WTC11 (cell line): Measurements from ENCODE around the gene UBB. TPM values are rescaled to one million over a fixed set of nuclear protein-coding genes. Genes with fewer than 3 reads are reported as not detected.

ENCODE experiments used
- ATAC-seq: fragments of 200-7000 bp; cut with Tn5 transposase; 2 replicates; pipeline ENCODE4 v1.10.0; 2021; ENCODE audit warnings: mild to moderate bottlenecking, moderate library complexity
- CTCF ChIA-PET: fragments of 300-600 bp; sonication (Branson Sonifier 250); formaldehyde crosslinking; loops from one replicate; lab custom pipeline; 2021; ENCODE audit warnings: antibody characterized with exemption; lab: Charles Lee
- POLR2A ChIA-PET: fragments of 350-600 bp; sonication (Branson Sonifier 250); formaldehyde crosslinking; loops from one replicate; lab custom pipeline; 2021; ENCODE audit warnings: antibody characterized with exemption; lab: Charles Lee
- DNase-seq: peaks from one replicate; pipeline ENCODE4 v3.0.0; 2021; ENCODE audit warnings: low spot score
- H3K27ac Mint-ChIP-seq: 2 replicates; pipeline ENCODE4 v1.8.0; 2021; ENCODE audit warnings: mixed read lengths
- H3K27me3 Mint-ChIP-seq: 2 replicates; pipeline ENCODE4 v1.8.0; 2021; ENCODE audit warnings: low read depth, mild to moderate bottlenecking, moderate library complexity, mixed read lengths
- H3K36me3 Mint-ChIP-seq: 2 replicates; pipeline ENCODE4 v1.8.0; 2021; ENCODE audit warnings: mixed read lengths
- H3K4me1 Mint-ChIP-seq: 2 replicates; pipeline ENCODE4 v1.8.0; 2022; ENCODE audit warnings: mixed read lengths
- H3K4me3 Mint-ChIP-seq: 2 replicates; pipeline ENCODE4 v1.8.0; 2021; ENCODE audit warnings: mild to moderate bottlenecking, moderate library complexity, mixed read lengths
- H3K9me3 Mint-ChIP-seq: 2 replicates; pipeline ENCODE4 v1.8.0; 2021; ENCODE audit warnings: mixed read lengths
- ATF1 ChIP-seq: sonication (generic); formaldehyde crosslinking; IDR thresholded peaks from 2 replicates; pipeline ENCODE4 v1.8.1; 2023; ENCODE audit warnings: mild to moderate bottlenecking, moderate library complexity, missing genetic modification reagents
- CREB1 ChIP-seq: sonication (generic); formaldehyde crosslinking; IDR thresholded peaks from 2 replicates; pipeline ENCODE4 v1.8.0; 2023; ENCODE audit warnings: mild to moderate bottlenecking, missing genetic modification reagents
- ELF4 ChIP-seq: sonication (generic); formaldehyde crosslinking; IDR thresholded peaks from 2 replicates; pipeline ENCODE4 v1.8.1; 2022; ENCODE audit warnings: low read depth, mild to moderate bottlenecking, moderate library complexity, missing genetic modification reagents
- ERG ChIP-seq: fragments of 250-450 bp; sonication (Bioruptor Pico); IDR thresholded peaks from 2 replicates; pipeline ENCODE4 v1.8.0; 2021; ENCODE audit warnings: mild to moderate bottlenecking
- ESRRA ChIP-seq: sonication (generic); formaldehyde crosslinking; IDR thresholded peaks from 2 replicates; pipeline ENCODE4 v1.8.1; 2022; ENCODE audit warnings: mild to moderate bottlenecking, missing genetic modification reagents, borderline replicate concordance
- FOXP4 ChIP-seq: sonication (generic); formaldehyde crosslinking; IDR thresholded peaks from 2 replicates; pipeline ENCODE4 v1.8.0; 2022; ENCODE audit warnings: mild to moderate bottlenecking, missing genetic modification reagents
- PRDM15 ChIP-seq: sonication (generic); formaldehyde crosslinking; IDR thresholded peaks from 2 replicates; pipeline ENCODE4 v1.8.0; 2022; ENCODE audit warnings: missing genetic modification reagents
- PRRX2 ChIP-seq: fragments of 250-450 bp; sonication (Bioruptor Pico); IDR thresholded peaks from 2 replicates; pipeline ENCODE4 v1.8.0; 2021; ENCODE audit warnings: mild to moderate bottlenecking
- SOX15 ChIP-seq: fragments of 250-450 bp; sonication (Bioruptor Pico); IDR thresholded peaks from 2 replicates; pipeline ENCODE4 v1.9.0; 2021; ENCODE audit warnings: mild to moderate bottlenecking
- ZNF219 ChIP-seq: sonication (generic); formaldehyde crosslinking; IDR thresholded peaks from 2 replicates; pipeline ENCODE4 v1.8.0; 2023; ENCODE audit warnings: missing genetic modification reagents, mild to moderate bottlenecking, borderline replicate concordance
- total RNA-seq: library from RNA; stranded (reverse); gene quantifications from 3 replicates; pipeline ENCODE4 v1.2.3, GENCODE V29; 2021
- TF ChIP-seq, protein P1 (sequence below): sonication (generic); formaldehyde crosslinking; IDR thresholded peaks from 2 replicates; pipeline ENCODE4 v1.8.1; 2022; ENCODE audit warnings: mild to moderate bottlenecking, moderate library complexity, missing genetic modification reagents
- TF ChIP-seq, protein P2 (sequence below): sonication (generic); formaldehyde crosslinking; conservative IDR thresholded peaks from 2 replicates; pipeline ENCODE4 v1.8.1; 2022; ENCODE audit warnings: mild to moderate bottlenecking, missing genetic modification reagents
- TF ChIP-seq, protein P3 (sequence below): sonication (generic); formaldehyde crosslinking; IDR thresholded peaks from 2 replicates; pipeline ENCODE4 v1.8.0; 2022; ENCODE audit warnings: mild to moderate bottlenecking, missing genetic modification reagents
- TF ChIP-seq, protein P4 (sequence below): sonication (generic); formaldehyde crosslinking; IDR thresholded peaks from 2 replicates; pipeline ENCODE4 v1.8.0; 2023; ENCODE audit warnings: missing genetic modification reagents, mild to moderate bottlenecking, borderline replicate concordance

Gene UBB
- total RNA-seq, 1 experiment from 2014 or later: 1,216 TPM

- ChIA-PET POLR2A (no interaction called here), CTCF (interaction anchor here (1.0 to 6.4 kb wide), 2 partner anchors 9 to 55 kb away, joined by 5 to 96 read pairs; no protein-coding TSS in a partner anchor)
- no peak for ATAC-seq
- Mint-ChIP-seq H3K27ac (no peak overlapping the region), H3K4me3 (no peak overlapping the region), H3K36me3 (no peaks in the 10 kb centered on the region), H3K4me1 (peaks cover 30% of the 10 kb centered on the region), H3K9me3 (no peaks in the 10 kb centered on the region), H3K27me3 (no peaks in the 10 kb centered on the region; the same call in 1 of the 2 replicates)
- TF ChIP-seq, protein P1, sequence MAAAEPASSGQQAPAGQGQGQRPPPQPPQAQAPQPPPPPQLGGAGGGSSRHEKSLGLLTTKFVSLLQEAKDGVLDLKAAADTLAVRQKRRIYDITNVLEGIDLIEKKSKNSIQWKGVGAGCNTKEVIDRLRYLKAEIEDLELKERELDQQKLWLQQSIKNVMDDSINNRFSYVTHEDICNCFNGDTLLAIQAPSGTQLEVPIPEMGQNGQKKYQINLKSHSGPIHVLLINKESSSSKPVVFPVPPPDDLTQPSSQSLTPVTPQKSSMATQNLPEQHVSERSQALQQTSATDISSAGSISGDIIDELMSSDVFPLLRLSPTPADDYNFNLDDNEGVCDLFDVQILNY: no peak
- TF ChIP-seq, protein P2, sequence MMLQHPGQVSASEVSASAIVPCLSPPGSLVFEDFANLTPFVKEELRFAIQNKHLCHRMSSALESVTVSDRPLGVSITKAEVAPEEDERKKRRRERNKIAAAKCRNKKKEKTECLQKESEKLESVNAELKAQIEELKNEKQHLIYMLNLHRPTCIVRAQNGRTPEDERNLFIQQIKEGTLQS (CRISPR knock-in tag): no peak
- no peak for DNase-seq
Observed at GRCh38 chr17:16418685-16419068, 37.8 kb downstream of the UBB start.

DNA sequence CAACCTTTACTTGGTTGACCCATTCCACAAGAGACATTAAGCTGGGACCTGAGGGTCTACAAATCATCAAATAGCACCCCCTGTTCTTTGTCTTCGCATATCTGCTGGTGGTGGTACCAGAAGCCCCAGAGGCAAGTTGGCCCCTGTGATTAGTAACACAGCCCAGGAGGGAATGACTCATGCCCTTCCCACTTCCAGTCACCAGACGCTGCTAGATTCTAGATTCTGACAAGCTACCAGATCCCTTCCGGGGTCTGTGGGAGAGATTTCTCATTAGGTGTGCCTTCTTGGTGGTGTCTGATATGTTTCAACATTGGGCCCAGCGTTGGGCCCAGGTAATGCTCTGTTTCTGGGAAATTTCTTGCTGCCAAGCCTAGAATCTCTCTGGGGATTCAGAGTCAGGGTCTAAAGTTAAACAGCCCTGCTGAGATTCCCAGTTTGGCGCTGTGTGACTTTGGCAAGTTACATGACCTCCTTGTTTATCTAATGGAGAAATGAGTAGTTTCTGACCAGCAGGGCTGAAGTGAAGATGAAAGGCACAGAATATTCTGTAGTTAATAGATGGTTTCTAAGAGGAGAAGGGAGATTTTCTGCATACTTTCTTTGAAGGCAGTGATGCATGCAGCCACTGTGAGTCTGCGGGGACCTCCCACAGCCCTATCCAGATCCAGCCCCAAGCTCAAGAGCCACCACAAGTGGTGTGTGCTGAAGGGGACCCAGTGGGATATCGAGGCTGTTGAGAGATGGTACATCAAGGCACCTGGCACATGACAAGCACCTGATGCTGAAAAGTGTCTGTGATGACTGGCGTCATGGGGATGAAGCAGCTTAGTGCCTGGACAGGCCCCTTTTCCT is 38.4 kb downstream of the UBB start:
- no peaks in the 10 kb centered on the region for H3K9me3 Mint-ChIP-seq
- TF ChIP-seq SOX15 (CRISPR knock-in tag): no peak
- TF ChIP-seq, all 79 proteins: peak for 0
- H3K4me3 Mint-ChIP-seq: no peak overlapping the region
- H3K27ac Mint-ChIP-seq: 0 out of 2 replicates have a peak overlapping the region, but pooled peaks have one; percentile 23
- H3K36me3 Mint-ChIP-seq: no peaks in the 10 kb centered on the region
- ChIA-PET CTCF (interaction anchor here (1.0 to 6.4 kb wide), 2 partner anchors 9 to 55 kb away, joined by 5 to 96 read pairs; no protein-coding TSS in a partner anchor), POLR2A (no interaction called here)
- H3K4me1 Mint-ChIP-seq: peaks cover 30% of the 10 kb centered on the region
- DNase-seq (no peak), ATAC-seq (no peak)
- no peaks in the 10 kb centered on the region; the same call in 1 of the 2 replicates for H3K27me3 Mint-ChIP-seq

DNA sequence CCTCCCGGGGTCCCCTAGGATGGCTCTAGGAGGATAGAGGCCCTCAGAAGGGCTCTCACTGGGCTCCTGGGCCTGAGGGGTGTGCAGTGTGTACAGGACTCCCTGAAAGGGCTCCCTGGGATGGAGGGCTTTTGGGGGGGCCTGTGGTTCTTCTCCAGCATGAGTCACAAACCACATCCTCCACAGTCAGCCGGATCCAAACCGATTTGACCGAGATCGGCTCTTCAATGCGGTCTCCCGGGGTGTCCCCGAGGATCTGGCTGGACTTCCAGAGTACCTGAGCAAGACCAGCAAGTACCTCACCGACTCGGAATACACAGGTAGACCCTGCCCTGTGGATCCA is 39.0 kb downstream of the UBB start:
- H3K4me1 Mint-ChIP-seq: peaks cover 27% of the 10 kb centered on the region
- no peaks in the 10 kb centered on the region for H3K36me3 Mint-ChIP-seq
- H3K9me3 Mint-ChIP-seq: no peaks in the 10 kb centered on the region
- no peak for ATAC-seq
- no peak for DNase-seq
- ChIA-PET CTCF (no interaction called here), POLR2A (no interaction called here)
- TF ChIP-seq PRDM15 (CRISPR knock-in tag): no peak
- no peak for TF ChIP-seq ZNF219 (CRISPR knock-in tag)
- TF ChIP-seq, protein P3, sequence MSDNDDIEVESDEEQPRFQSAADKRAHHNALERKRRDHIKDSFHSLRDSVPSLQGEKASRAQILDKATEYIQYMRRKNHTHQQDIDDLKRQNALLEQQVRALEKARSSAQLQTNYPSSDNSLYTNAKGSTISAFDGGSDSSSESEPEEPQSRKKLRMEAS: no peak
- no peak for TF ChIP-seq ELF4
- no peak for TF ChIP-seq PRRX2 (CRISPR knock-in tag)
- TF ChIP-seq ATF1: no peak
- no peaks in the 10 kb centered on the region; the same call in 1 of the 2 replicates for H3K27me3 Mint-ChIP-seq
- H3K4me3 Mint-ChIP-seq: no peak overlapping the region
- no peak overlapping the region for H3K27ac Mint-ChIP-seq

- ChIA-PET POLR2A (no interaction called here), CTCF (interaction anchor here (1.3 to 1.8 kb wide), 2 partner anchors 59 to 117 kb away, joined by 4 to 6 read pairs; no protein-coding TSS in a partner anchor)
- no peak overlapping the region for H3K27ac Mint-ChIP-seq
- H3K4me3 Mint-ChIP-seq: no peak overlapping the region
- H3K27me3 Mint-ChIP-seq: no peaks in the 10 kb centered on the region; the same call in 1 of the 2 replicates
- peak; percentile 29; the same call in 1 of the 2 replicates for ATAC-seq
- peaks cover 18% of the 10 kb centered on the region for H3K4me1 Mint-ChIP-seq
- H3K36me3 Mint-ChIP-seq: no peaks in the 10 kb centered on the region
- DNase-seq: no peak
- no peaks in the 10 kb centered on the region for H3K9me3 Mint-ChIP-seq
- TF ChIP-seq ZNF219 (CRISPR knock-in tag): no peak
- no peak for TF ChIP-seq ERG
- TF ChIP-seq FOXP4 (CRISPR knock-in tag): no peak
- TF ChIP-seq, protein P4, sequence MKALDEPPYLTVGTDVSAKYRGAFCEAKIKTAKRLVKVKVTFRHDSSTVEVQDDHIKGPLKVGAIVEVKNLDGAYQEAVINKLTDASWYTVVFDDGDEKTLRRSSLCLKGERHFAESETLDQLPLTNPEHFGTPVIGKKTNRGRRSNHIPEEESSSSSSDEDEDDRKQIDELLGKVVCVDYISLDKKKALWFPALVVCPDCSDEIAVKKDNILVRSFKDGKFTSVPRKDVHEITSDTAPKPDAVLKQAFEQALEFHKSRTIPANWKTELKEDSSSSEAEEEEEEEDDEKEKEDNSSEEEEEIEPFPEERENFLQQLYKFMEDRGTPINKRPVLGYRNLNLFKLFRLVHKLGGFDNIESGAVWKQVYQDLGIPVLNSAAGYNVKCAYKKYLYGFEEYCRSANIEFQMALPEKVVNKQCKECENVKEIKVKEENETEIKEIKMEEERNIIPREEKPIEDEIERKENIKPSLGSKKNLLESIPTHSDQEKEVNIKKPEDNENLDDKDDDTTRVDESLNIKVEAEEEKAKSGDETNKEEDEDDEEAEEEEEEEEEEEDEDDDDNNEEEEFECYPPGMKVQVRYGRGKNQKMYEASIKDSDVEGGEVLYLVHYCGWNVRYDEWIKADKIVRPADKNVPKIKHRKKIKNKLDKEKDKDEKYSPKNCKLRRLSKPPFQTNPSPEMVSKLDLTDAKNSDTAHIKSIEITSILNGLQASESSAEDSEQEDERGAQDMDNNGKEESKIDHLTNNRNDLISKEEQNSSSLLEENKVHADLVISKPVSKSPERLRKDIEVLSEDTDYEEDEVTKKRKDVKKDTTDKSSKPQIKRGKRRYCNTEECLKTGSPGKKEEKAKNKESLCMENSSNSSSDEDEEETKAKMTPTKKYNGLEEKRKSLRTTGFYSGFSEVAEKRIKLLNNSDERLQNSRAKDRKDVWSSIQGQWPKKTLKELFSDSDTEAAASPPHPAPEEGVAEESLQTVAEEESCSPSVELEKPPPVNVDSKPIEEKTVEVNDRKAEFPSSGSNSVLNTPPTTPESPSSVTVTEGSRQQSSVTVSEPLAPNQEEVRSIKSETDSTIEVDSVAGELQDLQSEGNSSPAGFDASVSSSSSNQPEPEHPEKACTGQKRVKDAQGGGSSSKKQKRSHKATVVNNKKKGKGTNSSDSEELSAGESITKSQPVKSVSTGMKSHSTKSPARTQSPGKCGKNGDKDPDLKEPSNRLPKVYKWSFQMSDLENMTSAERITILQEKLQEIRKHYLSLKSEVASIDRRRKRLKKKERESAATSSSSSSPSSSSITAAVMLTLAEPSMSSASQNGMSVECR (CRISPR knock-in tag): no peak
- no peak for TF ChIP-seq ESRRA
- TF ChIP-seq CREB1: no peak
Observed at GRCh38 chr17:16422416-16422815, 41.5 kb downstream of the UBB start.
